Lung (tissue), 12 donors: ENCODE results near the gene JDP2. TPM values are rescaled to one million over a fixed set of nuclear protein-coding genes. Genes with fewer than 3 reads are reported as not detected.

Experiments used
- ATAC-seq: fragments of 200-7000 bp; cut with Tn5 transposase; one replicate; pipeline ENCODE4 v1.9.1; 2020; ENCODE audit warnings: moderate number of reproducible peaks; ENCODE audit not compliant: insufficient read depth, low FRiP score
- DNase-seq, 3 donors: peaks; one replicate each; pipeline ENCODE4 v3.0.0-alpha.2; 2013 to 2017
- H3K27ac ChIP-seq, 2 donors: one replicate each; pipeline ENCODE4 v1.5.1; 2013; ENCODE audit warnings: mild to moderate bottlenecking in 2 of 2, moderate library complexity in 2 of 2, control low read depth in 1 of 2, inconsistent platforms in 1 of 2, low read depth in 1 of 2, low read length in 1 of 2
- H3K27me3 ChIP-seq, 3 donors: one replicate each; pipeline ENCODE4 v1.5.1; 2013; ENCODE audit warnings: low read length in 2 of 3; ENCODE audit not compliant: control insufficient read depth in 3 of 3, insufficient read depth in 3 of 3
- H3K36me3 ChIP-seq, 4 donors: one replicate each; pipeline ENCODE4 v1.5.1; 2013; ENCODE audit warnings: low read length in 4 of 4, mild to moderate bottlenecking in 1 of 4, moderate library complexity in 1 of 4; ENCODE audit not compliant: control insufficient read depth in 4 of 4, insufficient read depth in 4 of 4
- H3K4me1 ChIP-seq, 5 donors: one replicate each; pipeline ENCODE4 v1.5.1; 2013; ENCODE audit warnings: low read length in 5 of 5, mild to moderate bottlenecking in 2 of 5, moderate library complexity in 1 of 5; ENCODE audit not compliant: control insufficient read depth in 5 of 5, insufficient read depth in 5 of 5
- H3K4me3 ChIP-seq: one replicate; pipeline ENCODE4 v1.5.1; 2013; ENCODE audit warnings: mild to moderate bottlenecking, control low read depth, moderate library complexity
- H3K9ac ChIP-seq, 2 donors: one replicate each; pipeline ENCODE4 v1.5.1; 2013; ENCODE audit warnings: low read length in 2 of 2, control low read depth in 1 of 2; ENCODE audit not compliant: insufficient read depth in 1 of 2
- H3K9me3 ChIP-seq, 4 donors: one replicate each; pipeline ENCODE4 v1.5.1; 2013; ENCODE audit warnings: low read length in 3 of 4, mild to moderate bottlenecking in 1 of 4, moderate library complexity in 1 of 4; ENCODE audit not compliant: control insufficient read depth in 4 of 4, insufficient read depth in 3 of 4
- whole genome bisulfite sequencing, 2 donors: extraction: QIAGEN DNeasy Blood & Tissue Kit; methylation state at CpG; one replicate each; pipeline ENCODE4 v1.1.7; 2013; 5-methylcytosine and 5-hydroxymethylcytosine counted together
- polyA plus RNA-seq, 2 donors: library from polyadenylated mRNA; stranded (reverse); fragments of 200-250 nt; gene quantifications; one replicate each; pipeline ENCODE4 v1.2.1, GENCODE V29; 2013
- total RNA-seq, 2 donors: library from RNA; depleted of rRNA in 1 of 2; stranded (reverse); fragments of >200 nt in 1 of 2; gene quantifications; one replicate each; pipeline ENCODE4 v1.2.1, GENCODE V29; 2014 to 2021
- TF ChIP-seq, protein P1 (sequence below): IDR thresholded peaks from 2 replicates; pipeline ENCODE4 v1.5.1; 2012; ENCODE audit warnings: mild to moderate bottlenecking; ENCODE audit errors: control extremely low read depth, extremely low read depth
- donor health status: control.
- donor health status: control.
- donor health status: Bipolar disorder and iron deficiency.
- donor health status: healthy.
- donor health status: DM: yes; HTN: yes; CAD: no.

JDP2 gene
- total and polyA plus RNA-seq, 4 donors: 34.8 to 88.9 (median 57.7) TPM

DNA sequence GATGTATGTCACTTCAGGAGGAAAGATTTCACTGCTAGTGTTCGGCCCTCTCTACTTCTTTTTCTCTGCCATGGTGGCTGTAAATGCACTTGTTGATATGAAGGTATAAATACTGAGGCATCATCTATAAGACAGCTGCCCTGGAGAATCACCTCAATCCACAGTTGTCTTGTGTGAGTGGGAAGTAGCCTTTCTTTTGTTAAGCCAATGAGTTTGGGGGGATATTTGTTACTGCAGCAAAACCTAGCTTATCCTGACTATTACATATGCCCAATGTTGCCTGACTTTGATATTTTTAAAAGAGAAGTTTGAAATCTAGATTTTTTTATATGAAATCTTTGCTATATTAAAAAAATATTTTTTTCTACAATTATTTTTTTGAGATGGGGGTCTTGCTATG is 3.3 kb upstream of the JDP2 start:
- TF ChIP-seq, protein P1, sequence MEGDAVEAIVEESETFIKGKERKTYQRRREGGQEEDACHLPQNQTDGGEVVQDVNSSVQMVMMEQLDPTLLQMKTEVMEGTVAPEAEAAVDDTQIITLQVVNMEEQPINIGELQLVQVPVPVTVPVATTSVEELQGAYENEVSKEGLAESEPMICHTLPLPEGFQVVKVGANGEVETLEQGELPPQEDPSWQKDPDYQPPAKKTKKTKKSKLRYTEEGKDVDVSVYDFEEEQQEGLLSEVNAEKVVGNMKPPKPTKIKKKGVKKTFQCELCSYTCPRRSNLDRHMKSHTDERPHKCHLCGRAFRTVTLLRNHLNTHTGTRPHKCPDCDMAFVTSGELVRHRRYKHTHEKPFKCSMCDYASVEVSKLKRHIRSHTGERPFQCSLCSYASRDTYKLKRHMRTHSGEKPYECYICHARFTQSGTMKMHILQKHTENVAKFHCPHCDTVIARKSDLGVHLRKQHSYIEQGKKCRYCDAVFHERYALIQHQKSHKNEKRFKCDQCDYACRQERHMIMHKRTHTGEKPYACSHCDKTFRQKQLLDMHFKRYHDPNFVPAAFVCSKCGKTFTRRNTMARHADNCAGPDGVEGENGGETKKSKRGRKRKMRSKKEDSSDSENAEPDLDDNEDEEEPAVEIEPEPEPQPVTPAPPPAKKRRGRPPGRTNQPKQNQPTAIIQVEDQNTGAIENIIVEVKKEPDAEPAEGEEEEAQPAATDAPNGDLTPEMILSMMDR: no peak
- no peak for DNase-seq
- no peak for ATAC-seq
- Histone ChIP-seq H3K27ac (no peak overlapping the region), H3K4me1 (peaks cover 3 to 18% (median 7%) of the 10 kb centered on the region in 5 donors), H3K9me3 (no peaks in the 10 kb centered on the region), H3K27me3 (no peaks in the 10 kb centered on the region), H3K4me3 (no peak overlapping the region), H3K9ac (no peak overlapping the region), H3K36me3 (no peaks in the 10 kb centered on the region)
- WGBS, 2 donors: 93 to 95% methylated on average over 1 of the region's 1 CpG

DNA sequence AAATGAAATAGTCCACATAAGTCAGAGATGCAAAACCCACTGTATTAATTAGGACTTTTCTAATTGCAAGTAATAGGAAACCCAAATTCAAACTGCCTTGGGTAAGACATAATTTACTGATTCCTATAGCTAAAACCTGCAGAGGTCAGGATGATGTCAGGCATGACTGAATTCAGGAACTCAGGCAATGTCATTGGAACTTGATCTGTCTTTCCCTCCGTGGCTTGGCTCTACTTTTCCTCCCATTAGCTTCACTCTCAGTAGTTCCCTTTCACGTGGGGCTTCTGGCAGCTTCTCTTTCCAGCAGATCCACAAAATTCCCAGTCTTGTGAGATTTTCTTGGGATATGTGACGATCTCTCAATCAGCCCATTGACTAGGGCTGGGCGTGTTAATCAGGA is 2.4 kb upstream of the JDP2 start:
- 73 to 85% methylated on average over 4 of the region's 4 CpGs for WGBS, 2 donors
- no peak for DNase-seq
- peaks cover 5 to 28% (median 16%) of the 10 kb centered on the region in 5 donors for H3K4me1 ChIP-seq
- H3K36me3 ChIP-seq: no peaks in the 10 kb centered on the region
- H3K9me3 ChIP-seq: no peaks in the 10 kb centered on the region
- H3K9ac ChIP-seq: no peak overlapping the region
- TF ChIP-seq, protein P1: no peak
- H3K4me3 ChIP-seq: no peak overlapping the region
- ATAC-seq: no peak
- H3K27ac ChIP-seq: peak overlapping the region in 1 of 2 donors; percentile 74
- H3K27me3 ChIP-seq: no peaks in the 10 kb centered on the region

GRCh38 chr14:75426332-75427125 is 1.3 kb upstream of the JDP2 start:
- TF ChIP-seq, protein P1: no peak
- WGBS, 2 donors: 84 to 87% methylated on average over 10 of the region's 10 CpGs
- Histone ChIP-seq H3K27ac (peak overlapping the region; percentile 92 to 93), H3K9me3 (no peaks in the 10 kb centered on the region), H3K36me3 (no peaks in the 10 kb centered on the region), H3K4me1 (peaks cover 14 to 38% (median 26%) of the 10 kb centered on the region in 5 donors), H3K27me3 (no peaks in the 10 kb centered on the region), H3K9ac (no peak overlapping the region), H3K4me3 (no peak overlapping the region)
- DNase-seq (peak in 1 of 3 donors; percentile 17), ATAC-seq (no peak)
